Iris pigment epithelial cell (primary cell): ENCODE data around the gene ACTN4.

Experiments
- DNase-seq: peaks from one replicate; pipeline ENCODE4 v3.0.0-alpha.2; 2011; ENCODE audit warnings: low read depth

The ACTN4 gene

GRCh38 chr19:38695832-38696728, 48.6 kb downstream of the ACTN4 start:
- no peak for DNase-seq

GRCh38 chr19:38696729-38697055, 49.2 kb downstream of the ACTN4 start:
- no peak for DNase-seq

GRCh38 chr19:38697197-38697596, 49.7 kb downstream of the ACTN4 start:
- no peak for DNase-seq

- no peak for DNase-seq
Observed at GRCh38 chr19:38697641-38698071, 50.2 kb downstream of the ACTN4 start.

- no peak for DNase-seq
Observed at GRCh38 chr19:38698225-38699026, 51.0 kb downstream of the ACTN4 start.

- peak; percentile 37 for DNase-seq
Observed at GRCh38 chr19:38699027-38699346, 51.5 kb downstream of the ACTN4 start.

GRCh38 chr19:38699647-38700349, 52.3 kb downstream of the ACTN4 start:
- DNase-seq = no peak

DNA sequence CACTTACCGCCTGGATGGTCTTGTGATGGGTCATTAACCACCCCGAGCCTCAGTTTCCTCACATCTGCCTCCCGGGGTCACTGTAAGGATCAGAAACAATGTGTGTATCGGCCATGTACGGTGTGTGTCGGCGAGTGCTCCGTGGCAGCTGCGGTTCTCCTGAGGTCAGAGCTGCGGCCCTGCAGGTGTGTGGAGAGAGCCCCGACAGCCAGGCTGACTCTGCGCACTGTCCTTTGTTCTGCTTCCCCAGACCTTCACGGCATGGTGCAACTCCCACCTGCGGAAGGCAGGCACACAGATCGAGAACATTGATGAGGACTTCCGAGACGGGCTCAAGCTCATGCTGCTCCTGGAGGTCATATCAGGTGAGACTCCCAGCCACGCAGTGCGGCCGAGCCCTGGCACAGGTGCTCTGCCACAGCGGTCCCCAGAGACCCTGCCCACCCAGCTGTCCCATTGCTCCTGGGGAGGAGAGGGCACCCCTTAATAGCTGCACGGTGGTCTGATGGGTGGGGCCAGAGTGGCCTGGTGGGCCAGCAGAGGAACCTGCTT, 53.0 kb downstream of the ACTN4 start:
- no peak for DNase-seq

DNA sequence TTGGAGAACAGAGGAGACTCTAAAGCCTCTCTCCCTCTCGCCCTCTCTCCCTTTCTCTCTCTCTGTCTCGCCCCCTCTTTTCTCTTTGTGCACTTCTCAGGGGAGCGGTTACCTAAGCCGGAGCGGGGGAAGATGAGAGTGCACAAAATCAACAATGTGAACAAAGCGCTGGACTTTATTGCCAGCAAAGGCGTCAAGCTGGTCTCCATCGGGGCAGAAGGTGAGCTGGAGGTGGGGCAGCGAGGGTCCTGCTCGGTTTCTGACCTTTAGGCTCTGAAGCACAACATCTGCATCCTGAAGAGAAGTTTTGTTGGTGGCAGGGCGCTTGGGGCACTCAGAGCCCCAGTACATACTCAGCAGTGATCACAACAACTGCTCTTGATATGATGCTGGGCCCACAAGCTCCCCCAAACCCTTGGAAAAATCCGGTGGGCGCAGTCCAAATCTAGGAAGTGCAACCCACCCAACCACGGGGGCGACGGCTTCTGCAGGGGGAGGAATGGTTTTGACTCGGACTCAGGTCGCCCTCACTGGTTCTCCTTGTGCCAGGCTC, 53.5 kb downstream of the ACTN4 start:
- DNase-seq = no peak

DNA sequence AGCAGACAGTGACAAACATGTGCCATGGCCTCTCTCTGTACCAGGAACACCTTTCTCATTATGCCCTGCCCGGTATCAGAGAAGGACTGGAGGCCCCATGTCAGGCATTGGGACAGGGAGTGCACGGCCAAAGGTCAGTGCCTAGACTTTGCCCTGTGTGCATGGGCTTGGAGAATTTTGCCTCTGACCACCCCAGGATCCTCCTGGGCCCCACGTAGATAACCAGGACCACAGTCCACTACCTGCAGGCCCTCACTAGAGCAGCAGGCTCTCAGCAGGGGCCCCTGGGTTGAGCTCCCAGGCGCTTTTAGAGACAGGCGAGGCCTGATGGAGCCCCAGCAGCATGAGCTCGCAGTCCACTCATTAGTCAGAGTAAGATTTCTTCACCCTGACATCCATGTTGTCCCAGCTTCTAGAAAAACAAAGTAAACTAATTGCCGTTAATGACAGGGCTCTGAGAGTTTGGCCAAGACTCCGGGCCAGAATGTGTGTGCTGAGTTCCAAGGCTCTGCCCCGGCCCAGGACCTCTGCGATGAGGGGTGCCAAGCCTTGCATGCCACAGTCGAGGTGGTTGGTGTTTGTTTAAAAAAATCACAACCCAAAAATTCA, 54.1 kb downstream of the ACTN4 start:
- peak; percentile 36 for DNase-seq

- DNase-seq = peak; percentile 28
Observed at GRCh38 chr19:38702278-38702677, 54.8 kb downstream of the ACTN4 start.

DNA sequence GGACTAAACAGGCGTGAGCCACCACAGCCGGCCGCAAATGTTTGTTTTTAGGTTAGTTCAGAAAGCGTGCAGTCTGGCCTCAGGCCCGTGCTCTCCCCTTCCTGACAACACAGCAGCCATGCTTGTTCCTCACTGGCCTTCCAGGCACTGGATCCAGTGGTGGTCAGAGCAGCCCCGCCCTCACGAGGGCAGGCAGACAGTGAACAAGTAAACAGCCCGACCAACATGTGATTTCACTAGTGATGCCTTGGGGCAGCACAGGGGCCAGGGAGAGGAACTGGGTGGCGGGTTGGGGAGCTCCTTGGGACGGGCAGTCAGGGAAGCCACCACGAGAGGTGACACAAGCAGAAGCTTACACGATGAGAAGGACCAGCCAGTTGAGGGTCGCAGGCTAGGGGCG, 56.1 kb downstream of the ACTN4 start:
- no peak for DNase-seq

DNA sequence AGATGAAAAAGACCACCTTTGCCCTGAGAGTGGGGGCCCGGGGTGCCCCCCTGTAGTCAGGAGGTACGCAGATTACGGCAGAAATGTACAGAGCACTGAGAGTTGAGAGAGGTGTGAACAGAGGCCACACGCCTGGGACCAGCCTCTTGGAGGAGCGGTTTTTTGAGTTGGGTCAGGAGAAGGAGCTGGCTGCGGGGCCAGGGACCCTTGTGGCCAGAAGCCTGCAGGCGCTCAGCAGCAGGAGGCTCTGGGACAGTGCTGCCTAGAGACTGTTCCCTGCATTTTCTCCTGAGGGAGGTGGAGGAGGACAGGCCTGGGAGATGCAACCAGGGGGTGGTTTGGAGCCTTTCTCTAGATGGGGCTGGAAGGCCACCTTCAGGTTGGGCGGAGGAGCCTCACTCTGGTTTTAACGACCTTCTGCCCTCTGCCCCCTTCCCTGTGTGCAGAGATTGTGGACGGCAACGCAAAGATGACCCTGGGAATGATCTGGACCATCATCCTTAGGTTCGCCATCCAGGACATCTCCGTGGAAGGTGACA, 57.1 kb downstream of the ACTN4 start:
- DNase-seq = no peak

DNA sequence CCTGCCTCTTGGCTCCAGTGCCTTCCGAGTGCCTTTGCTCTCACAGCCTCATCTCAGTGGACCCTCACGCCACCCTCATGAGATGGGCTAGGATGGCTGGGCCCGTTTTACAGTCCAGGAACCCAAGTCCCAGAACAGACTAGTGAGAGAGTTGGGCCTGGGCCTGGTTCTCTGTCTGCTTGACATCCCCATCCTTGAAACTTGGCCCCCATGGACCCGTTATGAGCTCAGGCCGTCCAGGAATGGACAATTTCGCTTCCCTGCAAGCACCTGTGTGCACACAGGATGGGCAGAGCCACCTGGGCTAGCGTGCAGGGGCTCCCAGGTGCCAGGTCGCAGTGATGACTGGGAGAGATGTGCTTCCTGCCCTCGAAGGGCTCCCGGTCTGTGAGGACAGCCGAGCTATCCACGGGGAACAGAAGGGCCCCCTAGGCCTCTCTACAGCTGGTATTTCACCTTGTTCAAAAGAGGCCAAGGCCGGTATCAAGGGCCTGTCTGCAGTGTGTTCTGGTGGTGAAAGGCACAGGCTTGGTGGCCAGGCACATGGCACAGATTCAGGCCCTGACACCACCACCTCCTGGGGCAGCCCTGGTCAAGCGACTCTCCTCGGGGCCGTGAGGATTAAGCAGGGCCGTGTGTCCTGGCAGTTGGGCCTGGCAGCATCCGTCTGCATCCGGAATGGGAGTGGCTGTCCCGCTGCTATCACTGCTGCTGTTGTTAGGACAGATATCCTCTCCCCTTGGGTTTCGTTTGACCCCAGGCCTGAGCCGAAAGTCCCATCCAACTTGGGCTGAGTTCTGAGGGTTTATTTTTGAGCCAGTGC, 58.0 kb downstream of the ACTN4 start:
- no peak for DNase-seq

DNA sequence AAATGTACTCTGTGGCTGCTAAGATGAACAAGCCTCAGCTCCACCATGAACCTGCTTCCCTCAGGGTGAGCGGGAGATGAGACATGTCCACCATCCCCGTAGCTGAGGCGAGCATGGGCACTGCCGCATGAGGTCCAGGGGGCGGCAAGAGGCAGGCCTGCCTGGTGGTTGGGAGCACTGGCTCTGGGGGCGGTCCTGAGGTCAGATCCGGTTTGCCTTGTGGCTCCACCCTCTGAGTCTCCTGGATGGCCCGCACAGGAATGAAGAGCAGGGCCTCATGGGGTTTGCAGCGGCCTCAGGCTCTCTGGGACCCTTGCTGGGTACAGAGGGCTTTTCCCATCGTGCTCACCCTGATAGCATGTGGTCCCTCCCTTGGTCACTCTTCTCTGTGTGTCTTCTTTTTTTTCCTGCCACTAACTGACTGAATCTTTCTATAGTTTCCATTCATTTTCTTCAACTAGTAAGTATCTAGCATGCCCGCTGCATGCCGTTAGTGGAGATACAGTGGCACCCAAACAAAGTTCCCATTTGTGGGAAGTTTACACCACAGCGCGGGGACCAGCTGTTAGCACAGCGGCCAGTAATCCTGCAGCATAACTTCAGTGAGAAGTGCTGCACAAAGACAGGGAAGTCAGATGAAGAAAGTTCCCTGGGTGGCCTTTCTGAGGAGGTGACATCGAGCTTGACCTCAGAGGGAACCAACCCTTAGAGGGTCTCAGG, 59.5 kb downstream of the ACTN4 start:
- no peak for DNase-seq

GRCh38 chr19:38707512-38708114, 60.2 kb downstream of the ACTN4 start:
- peak; percentile 35 for DNase-seq

DNA sequence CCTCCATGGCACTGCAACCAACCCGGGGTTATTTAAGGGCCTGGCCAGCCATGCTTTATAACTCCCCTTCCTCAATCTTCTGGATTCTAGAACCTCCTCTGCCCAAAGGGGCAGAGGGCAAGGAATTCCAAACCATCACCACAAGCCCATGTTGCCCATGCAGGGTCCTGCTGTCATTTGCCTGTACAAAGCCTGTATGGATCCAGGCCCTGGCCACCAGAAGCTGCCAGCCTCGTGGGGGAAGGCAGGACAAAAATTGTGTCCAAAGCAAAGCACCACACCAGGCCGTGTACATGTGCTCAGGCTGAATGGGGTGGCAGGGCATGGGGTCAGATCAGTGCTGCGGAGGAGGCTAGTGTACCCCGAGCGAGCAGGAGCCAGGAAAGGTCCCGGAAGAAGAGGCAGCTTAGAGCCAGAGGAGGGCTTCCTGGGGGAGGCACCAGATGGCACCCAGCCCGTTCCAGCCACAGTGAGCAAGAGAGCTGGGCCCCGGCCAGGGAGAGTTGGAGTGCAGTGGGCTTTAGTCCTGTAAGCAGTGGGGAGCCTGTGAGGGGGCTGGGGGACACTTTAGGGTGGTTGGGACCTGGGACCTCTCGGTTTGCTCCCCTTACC, 61.1 kb downstream of the ACTN4 start:
- no peak for DNase-seq

GRCh38 chr19:38709119-38709518, 61.7 kb downstream of the ACTN4 start:
- no peak for DNase-seq
